GM12872 (cell line): ENCODE measurements around the gene ZCCHC2.

Experiments used
- TF ChIP-seq, protein P1 (sequence below): IDR thresholded peaks from 3 replicates; pipeline ENCODE4 v1.5.1; 2011; ENCODE audit warnings: low read depth, mild to moderate bottlenecking, low read length, moderate library complexity; ENCODE audit not compliant: insufficient read depth

Gene ZCCHC2

GRCh38 chr18:62522178-62522503, 684 bp upstream of the ZCCHC2 start:
- TF ChIP-seq, protein P1, sequence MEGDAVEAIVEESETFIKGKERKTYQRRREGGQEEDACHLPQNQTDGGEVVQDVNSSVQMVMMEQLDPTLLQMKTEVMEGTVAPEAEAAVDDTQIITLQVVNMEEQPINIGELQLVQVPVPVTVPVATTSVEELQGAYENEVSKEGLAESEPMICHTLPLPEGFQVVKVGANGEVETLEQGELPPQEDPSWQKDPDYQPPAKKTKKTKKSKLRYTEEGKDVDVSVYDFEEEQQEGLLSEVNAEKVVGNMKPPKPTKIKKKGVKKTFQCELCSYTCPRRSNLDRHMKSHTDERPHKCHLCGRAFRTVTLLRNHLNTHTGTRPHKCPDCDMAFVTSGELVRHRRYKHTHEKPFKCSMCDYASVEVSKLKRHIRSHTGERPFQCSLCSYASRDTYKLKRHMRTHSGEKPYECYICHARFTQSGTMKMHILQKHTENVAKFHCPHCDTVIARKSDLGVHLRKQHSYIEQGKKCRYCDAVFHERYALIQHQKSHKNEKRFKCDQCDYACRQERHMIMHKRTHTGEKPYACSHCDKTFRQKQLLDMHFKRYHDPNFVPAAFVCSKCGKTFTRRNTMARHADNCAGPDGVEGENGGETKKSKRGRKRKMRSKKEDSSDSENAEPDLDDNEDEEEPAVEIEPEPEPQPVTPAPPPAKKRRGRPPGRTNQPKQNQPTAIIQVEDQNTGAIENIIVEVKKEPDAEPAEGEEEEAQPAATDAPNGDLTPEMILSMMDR = no peak

GRCh38 chr18:62523255-62523588, 397 bp downstream of the ZCCHC2 start:
- TF ChIP-seq, protein P1 = no peak

DNA sequence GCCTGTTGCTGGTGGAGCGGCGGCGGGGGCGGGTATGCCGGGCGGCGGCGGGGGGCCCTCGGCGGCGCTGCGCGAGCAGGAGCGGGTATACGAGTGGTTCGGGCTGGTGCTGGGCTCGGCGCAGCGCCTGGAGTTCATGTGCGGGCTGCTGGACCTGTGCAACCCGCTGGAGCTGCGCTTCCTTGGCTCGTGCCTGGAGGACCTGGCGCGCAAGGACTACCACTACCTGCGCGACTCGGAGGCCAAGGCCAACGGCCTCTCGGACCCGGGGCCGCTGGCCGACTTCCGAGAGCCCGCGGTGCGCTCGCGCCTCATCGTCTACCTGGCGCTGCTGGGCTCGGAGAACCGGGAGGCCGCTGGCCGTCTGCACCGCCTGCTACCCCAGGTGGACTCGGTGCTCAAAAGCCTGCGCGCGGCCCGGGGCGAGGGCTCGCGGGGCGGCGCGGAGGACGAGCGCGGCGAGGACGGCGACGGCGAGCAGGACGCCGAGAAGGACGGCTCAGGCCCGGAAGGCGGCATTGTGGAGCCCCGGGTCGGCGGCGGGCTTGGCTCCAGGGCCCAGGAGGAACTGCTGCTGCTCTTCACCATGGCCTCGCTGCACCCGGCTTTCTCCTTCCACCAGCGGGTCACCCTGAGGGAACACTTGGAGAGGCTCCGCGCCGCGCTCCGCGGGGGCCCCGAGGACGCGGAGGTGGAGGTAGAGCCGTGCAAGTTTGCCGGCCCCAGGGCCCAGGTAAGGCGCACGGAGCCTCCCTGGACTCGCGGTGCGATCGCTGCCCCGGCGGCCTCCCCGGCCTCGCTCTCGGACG, 1.0 kb downstream of the ZCCHC2 start:
- TF ChIP-seq, protein P1 = no peak

GRCh38 chr18:62524440-62525200, 1.8 kb downstream of the ZCCHC2 start:
- TF ChIP-seq, protein P1 = no peak

- TF ChIP-seq, protein P1 = no peak
Measured at GRCh38 chr18:62525608-62526007, 2.8 kb downstream of the ZCCHC2 start.

DNA sequence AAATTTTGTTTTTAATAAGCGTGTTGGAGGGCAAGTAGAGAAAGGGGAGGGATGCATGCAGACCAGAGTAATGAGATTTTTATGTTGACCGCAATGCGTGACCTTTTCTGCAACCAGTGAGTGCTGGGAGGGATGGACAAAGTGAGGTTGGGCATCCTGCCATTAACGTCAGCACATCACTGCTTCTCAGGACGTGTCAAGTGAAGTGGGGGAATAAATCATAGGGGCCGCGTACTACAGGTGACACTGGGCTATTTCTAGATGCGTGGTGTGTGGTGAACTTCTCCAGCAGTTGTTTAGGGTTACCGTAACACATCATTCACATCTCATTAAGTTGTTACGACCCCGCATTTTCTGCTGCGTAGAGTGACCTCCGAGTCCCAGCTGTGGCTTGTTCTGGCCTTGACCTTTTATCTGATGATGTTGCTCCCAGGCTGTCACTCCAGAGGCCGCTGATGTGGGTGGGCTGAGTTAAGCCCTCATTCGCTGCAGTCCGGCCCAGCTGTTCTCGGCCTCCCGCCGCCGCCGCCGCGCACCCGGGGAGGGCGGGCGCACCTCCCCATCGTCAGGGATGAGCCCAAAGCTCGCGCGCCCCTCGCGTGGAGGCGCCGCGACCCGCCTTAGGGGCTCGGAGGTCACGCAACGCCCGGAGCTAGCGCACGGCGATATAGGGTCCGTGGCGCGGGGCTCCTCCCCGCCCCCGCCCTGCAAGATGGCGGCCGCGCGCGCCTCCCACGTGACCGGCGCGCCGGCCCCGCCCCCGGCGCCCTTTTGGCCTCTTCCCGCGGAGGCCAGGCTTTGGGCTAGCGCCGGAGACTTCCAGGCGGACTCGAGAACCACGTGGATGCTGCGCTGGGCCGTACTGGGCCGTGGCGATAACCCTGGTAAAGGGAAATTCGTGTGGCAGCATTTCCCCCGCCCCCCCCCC, 3.5 kb downstream of the ZCCHC2 start:
- TF ChIP-seq, protein P1 = no peak

DNA sequence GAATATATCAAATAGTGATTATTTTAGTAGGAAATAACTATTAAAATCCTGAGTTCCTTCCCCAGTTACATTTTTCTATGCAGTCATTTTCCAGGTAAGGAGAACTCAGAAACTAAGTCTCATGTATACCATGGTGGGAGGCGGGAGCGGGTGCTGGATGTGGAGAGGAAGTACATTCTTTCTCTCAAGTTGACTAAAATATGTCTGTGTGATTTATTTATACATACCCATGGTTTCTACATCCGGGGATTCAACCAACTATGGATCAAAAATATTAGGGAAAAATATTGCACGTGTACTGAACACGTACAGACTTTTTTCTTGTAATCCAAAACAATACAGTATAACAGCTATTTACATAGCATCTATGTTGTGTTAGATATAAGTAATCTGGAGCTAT, 6.8 kb downstream of the ZCCHC2 start:
- TF ChIP-seq, protein P1 = no peak
